Posterior cingulate gyrus (tissue), 11 donors: ENCODE measurements around the gene CCDC85C.

Experiments used
- DNase-seq, 10 donors: peaks; one replicate each; pipeline versions ENCODE4 v3.0.0 to v3.0.0-alpha.2; 2020 to 2021; ENCODE audit warnings: mixed read lengths in 3 of 10
- intact Hi-C: fragments of 100-400 bp; cut with DNase I; formaldehyde crosslinking; loops from one replicate; pipeline ENCODE4 v1.15.1; 2023

The CCDC85C gene

GRCh38 chr14:99576761-99577705 is 27.0 kb downstream of the CCDC85C start:
- intact Hi-C loops = no loop called here
- DNase-seq = no peak

GRCh38 chr14:99576304-99576703 is 27.7 kb downstream of the CCDC85C start:
- intact Hi-C loops = no loop called here
- no peak for DNase-seq

- intact Hi-C loops = no loop called here
- no peak for DNase-seq
Observed at GRCh38 chr14:99575043-99576023, 28.7 kb downstream of the CCDC85C start.

- no peak for DNase-seq
- intact Hi-C loops = no loop called here
Observed at GRCh38 chr14:99574099-99574880, 29.7 kb downstream of the CCDC85C start.

GRCh38 chr14:99573436-99574098 is 30.4 kb downstream of the CCDC85C start:
- DNase-seq = no peak
- intact Hi-C loops = no loop called here

GRCh38 chr14:99573000-99573330 is 31.0 kb downstream of the CCDC85C start:
- intact Hi-C loops = no loop called here

GRCh38 chr14:99572173-99572999 is 31.6 kb downstream of the CCDC85C start:
- no peak for DNase-seq
- intact Hi-C loops = no loop called here

More at GRCh38 chr14:99573000-99573330, 31.0 kb downstream of the CCDC85C start:
- DNase-seq = no peak

- no peak for DNase-seq
- intact Hi-C loops = no loop called here
Observed at GRCh38 chr14:99571303-99571986, 32.6 kb downstream of the CCDC85C start.

- DNase-seq = no peak
- intact Hi-C loops = no loop called here
Observed at GRCh38 chr14:99570544-99571302, 33.3 kb downstream of the CCDC85C start.

- intact Hi-C loops = no loop called here
- no peak for DNase-seq
Observed at GRCh38 chr14:99569725-99570543, 34.1 kb downstream of the CCDC85C start.

GRCh38 chr14:99568567-99569560 is 35.1 kb downstream of the CCDC85C start:
- DNase-seq = no peak
- intact Hi-C loops = no loop called here

GRCh38 chr14:99566390-99567354 is 37.3 kb downstream of the CCDC85C start:
- intact Hi-C loops = no loop called here
- DNase-seq = no peak

- DNase-seq = no peak
- intact Hi-C loops = no loop called here
Observed at GRCh38 chr14:99566009-99566389, 38.0 kb downstream of the CCDC85C start.

GRCh38 chr14:99565383-99565782 is 38.6 kb downstream of the CCDC85C start:
- no peak for DNase-seq
- intact Hi-C loops = no loop called here

GRCh38 chr14:99564926-99565259 is 39.1 kb downstream of the CCDC85C start:
- intact Hi-C loops = no loop called here
- DNase-seq = no peak
